NOMO-1 treated with dmso at 0.1 percent for 144 hours (cell line): Measurements from ENCODE around the gene SNX21.

Source experiments
- DNase-seq: peaks from one replicate; lab custom pipeline; 2025; ENCODE audit not compliant: unreplicated experiment; lab: John Stamatoyannopoulos, UW

SNX21 gene

DNA sequence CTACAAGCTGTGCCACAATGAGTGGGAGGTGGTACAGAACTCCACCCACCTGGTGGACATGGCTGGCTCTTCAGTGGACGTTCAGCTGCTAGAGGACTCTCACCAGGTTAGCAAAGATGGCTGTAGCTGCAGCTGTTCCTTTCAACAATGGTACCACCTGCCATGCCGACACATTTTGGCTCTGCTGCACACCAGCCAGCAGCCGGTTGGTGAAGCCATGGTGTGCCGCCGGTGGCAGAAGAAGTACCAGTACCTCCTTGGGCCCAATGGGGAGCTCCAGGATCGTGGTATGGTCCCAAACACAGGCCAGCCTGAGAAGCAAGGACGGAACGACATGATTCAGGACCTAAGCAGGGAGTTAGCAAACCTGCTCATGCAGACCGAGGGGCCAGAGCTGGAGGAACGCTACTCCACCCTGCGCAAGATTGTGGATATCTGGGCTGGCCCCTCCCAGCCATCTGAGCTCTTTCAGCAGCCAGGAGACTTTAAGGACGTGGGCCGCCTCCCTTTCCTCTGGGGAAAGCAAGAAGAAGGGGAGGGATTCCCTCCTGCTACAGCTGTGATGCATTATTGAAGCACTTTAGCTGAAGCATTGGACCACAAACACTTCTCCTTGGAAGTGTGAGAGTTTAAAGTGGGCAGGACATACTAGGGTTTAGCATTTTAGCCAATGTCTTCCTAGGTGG is 44.6 kb downstream of the SNX21 start:
- no peak for DNase-seq

DNA sequence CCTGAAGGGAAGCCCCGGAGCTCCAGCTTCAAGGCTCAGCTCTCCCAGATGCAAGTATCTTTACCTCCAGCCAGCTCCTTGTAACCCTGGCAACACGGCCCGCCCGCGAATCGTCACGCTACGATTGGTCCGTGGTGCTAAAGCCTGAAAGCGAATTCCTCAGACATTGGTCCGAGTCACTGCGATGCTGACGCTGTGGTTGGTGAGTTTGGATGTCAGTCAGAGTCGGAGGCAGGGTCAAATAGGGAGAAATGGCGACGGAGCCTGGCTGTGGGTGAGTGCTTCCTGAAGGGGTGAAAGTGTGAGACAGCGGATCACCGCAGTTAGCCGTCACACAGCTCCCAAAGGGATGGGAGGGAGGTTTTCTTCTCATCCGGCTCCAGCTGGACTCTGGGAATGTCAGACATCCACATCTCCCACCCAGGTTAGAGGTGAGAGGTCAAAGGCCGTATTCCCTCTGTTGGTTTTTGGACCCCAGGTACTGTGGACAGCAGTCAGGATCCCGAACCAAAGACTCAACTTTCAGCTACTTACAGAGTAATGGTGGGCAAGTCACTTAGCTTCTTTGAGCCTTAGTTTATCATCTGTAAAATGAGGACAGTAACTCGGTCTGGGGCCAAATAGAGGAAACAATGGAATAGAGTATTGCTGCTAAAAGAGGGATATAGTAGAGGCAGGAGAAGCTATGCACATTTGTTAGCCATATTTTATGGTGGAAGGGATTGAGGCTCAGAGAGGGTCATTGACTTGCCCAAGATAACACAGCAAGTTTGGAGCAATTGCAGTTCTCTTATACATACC is 47.6 kb downstream of the SNX21 start, which contains the start of gene ZSWIM1:
Gene ZSWIM1 (plus strand): TSS at position 240 of the 801 bp plus-strand sequence. CDS start 1,366 bp downstream, outside the sequence.
- peak; percentile 97 for DNase-seq

DNA sequence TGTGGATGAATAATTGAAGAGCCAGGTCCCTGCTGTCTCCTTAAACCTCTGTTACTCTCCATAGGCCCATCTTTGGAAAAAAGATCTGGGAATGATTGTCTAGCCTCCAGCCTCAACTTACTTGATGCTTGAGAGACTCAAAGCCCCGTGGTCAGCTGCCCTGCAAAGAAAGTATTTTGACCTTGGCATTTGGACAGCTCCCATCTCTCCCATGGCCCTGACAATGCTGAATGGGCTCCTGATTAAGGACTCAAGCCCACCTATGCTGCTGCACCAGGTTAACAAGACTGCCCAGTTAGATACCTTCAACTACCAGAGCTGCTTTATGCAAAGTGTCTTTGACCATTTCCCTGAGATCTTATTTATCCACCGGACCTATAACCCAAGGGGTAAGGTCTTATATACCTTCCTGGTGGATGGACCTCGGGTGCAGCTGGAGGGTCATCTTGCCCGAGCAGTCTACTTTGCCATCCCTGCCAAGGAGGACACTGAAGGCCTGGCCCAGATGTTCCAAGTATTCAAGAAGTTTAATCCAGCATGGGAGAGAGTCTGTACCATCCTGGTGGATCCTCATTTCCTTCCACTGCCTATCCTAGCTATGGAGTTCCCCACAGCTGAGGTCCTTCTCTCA is 49.0 kb downstream of the SNX21 start:
- no peak for DNase-seq

DNA sequence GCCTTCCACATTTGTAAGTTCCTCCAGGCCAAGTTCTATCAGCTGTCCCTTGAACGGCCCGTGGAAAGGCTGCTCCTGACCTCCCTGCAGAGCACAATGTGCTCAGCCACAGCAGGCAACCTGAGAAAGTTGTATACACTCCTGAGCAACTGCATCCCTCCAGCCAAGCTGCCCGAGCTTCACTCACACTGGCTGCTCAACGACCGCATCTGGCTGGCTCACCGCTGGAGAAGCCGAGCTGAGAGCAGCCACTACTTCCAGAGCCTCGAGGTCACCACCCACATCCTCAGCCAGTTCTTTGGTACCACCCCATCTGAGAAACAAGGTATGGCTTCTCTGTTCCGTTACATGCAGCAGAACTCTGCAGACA is 49.5 kb downstream of the SNX21 start:
- no peak for DNase-seq

DNA sequence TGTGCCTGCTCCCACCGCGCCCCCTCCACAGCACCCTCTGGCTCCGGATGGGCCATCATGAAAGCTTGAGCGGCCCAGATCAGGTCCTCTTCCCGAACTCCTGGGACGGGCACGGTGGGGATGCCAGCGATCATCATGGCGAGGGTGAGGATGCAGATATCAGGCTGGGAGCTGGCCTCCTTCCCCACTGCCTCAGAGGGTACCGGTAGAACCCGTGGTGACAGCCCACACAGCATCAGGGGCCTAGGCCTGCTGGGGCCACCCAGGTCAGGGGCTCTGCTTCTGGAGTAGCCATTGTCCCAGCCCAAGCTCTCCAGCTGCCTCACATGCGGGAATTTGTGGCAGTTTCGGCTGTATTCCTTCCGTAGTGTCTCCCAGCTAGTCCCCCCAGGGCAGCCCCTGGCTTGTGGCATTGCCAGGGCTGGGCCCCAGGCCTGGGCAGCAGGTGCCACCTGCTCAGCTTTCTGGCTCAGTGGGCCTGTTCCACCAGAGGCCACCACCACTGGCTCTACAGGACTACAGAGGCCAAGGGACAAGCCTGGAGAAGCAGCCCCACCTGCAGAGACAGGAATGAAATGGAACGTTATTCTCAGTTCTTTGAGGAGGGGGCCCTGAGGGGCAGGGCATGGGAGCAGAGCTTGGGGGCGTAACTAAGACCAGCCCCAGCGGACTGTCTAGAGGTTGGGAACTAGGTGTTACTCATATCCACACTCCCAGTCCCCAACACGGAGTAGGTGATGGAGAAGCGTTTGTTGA is 53.2 kb downstream of the SNX21 start:
- DNase-seq, result no peak

DNA sequence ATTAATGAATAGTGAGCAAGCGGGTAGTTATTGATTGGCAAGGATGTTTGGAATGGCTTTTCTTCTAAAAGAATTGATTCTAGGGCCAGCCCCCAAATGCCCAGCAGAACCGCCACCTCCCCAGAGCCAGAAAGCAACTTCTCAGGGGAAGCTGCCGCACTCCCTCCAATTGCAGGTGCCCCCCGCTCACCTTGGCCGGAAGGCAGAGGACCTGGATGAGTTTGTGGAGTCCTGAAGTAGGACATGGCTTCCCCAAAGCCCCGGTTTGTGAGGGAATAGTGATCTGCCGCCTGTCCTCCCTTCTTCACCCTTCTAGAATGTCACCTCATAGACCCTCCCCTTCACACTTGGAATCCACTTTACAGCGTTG is 53.7 kb downstream of the SNX21 start, which contains the start of gene SPATA25:
Gene SPATA25 (minus strand): TSS at position 277 of the 370 bp plus-strand sequence. CDS start 32 bp downstream, at position 245.
- no peak for DNase-seq

DNA sequence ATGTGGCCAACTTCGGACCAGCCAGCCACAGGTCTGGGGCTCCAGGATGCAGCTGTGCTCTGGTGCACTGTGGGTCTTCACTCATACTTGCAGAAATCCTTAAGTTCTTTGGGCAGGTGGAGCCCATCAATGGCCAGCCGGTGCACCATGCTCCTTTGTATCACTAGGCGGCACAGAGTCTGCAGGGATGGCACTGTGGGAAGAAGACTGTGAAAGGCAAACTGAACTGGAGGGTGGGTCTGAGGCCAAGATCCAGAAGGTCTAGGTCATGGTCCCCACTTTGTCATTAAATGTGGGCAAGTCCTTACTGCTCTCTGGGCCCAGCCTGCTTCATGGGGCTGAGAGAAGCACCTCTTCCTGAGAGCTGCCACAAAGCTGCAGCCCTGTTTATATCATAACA is 55.1 kb downstream of the SNX21 start:
- no peak for DNase-seq

DNA sequence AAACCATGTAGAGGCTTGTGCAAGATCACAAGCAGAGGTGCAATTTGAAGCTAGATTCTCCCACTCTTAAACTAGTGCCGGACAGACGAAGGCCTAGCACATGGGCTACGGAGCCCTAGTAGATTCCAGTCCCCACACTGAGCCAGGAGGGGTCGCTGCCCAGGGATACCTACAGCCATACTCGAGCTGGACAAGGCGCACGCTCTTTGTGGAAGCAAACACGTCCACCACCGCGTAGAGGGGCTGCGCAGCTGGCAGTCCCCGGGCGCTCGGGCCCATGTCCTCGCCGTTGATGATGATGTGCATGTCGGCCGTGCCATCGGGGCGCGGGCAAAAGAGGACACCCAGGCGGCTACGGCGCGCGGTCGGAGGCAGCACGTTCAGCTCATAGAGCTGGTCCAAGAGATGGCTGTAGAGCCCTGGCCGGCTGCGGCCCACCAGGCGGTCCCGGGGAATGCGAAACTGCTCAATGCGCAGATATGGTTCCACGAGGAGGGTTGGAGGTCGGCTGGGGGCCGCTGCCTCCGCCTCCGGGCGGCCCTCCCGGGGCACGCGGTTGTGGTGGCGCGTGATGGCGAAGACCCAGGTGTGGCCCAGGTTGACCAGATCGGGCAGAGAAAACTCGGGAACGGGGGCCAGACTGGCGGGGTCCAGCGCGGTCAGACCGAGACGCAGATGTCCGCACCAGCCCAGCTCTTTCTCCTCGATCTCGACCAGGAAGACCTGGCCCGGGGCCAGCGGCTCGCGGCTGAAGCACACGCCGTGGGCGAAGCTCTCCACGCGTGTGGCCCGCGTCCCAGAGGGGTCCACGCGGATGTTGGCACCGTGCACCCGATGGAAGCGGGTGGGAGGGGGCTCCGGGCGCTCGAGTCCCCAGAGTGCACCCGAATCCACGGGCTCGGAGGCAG is 56.7 kb downstream of the SNX21 start:
- DNase-seq, result peak; percentile 21

DNA sequence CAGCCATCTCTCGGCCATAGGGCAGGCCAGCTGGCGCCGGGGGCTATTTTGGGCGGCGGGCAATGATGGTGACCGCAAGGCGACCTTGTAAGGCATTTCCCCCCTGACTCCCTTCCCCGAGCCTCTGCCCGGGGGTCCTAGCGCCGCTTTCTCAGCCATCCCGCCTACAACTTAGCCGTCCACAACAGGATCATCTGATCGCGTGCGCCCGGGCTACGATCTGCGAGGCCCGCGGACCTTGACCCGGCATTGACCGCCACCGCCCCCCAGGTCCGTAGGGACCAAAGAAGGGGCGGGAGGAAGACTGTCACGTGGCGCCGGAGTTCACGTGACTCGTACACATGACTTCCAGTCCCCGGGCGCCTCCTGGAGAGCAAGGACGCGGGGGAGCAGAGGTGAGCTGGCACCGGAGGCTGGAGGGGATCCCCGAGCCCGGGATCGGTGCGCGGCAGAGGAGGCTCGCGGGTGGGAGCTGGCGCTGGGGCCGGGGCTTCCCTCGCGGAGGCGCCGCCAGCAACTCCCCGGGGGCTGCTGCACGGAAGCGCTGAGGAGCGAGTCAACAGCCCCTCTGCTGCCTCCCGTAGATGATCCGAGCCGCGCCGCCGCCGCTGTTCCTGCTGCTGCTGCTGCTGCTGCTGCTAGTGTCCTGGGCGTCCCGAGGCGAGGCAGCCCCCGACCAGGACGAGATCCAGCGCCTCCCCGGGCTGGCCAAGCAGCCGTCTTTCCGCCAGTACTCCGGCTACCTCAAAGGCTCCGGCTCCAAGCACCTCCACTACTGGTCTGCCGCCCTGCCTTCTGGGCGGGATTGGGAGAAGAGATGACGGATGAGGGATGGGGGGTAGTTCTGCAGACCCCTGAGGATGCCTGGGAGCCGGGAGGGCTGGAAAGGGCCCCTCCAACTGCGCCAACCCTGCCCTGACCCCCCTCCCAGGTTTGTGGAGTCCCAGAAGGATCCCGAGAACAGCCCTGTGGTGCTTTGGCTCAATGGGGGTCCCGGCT is 57.7 kb downstream of the SNX21 start, which contains the start of the genes CTSA and NEURL2:
Gene CTSA (plus strand): TSS at position 351 of the 999 bp plus-strand sequence. CDS start 234 bp downstream, at position 585.
Gene NEURL2 (minus strand): TSS at position 224 of the 999 bp plus-strand sequence. CDS start 217 bp downstream, at position 7.
- DNase-seq, result peak; percentile 67

DNA sequence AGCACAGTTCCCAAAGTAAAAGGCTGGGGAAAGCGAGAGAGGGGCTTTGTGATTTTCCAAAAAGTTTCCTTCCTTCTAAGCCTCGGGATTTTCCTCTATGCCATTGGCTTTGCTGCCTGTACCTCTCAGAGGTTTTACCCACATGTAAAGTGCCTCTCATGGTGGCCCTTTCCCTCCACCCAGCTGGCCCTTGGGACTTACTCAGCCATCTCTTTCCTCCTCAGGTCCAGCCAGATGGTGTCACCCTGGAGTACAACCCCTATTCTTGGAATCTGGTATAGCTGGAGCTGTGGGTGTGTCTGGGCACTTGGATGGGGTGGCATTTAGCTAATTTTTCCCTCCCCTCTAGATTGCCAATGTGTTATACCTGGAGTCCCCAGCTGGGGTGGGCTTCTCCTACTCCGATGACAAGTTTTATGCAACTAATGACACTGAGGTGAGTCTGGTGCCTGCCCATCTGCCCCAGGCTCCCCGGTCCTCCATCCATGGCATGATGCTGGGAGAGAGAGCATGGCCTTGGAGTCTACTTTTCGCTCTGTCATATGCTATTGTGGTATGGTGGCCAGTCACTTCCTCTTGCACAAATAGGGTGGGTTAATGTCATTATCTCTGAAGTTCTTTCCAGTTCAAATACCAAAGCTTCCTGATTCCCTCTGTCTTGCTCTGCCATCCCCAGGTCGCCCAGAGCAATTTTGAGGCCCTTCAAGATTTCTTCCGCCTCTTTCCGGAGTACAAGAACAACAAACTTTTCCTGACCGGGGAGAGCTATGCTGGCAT is 58.6 kb downstream of the SNX21 start:
- DNase-seq, result peak; percentile 15
